Activated naive CD8-positive, alpha-beta T cell treated with anti-CD3 and anti-CD28 coated beads for 36 hours (primary cell): Measurements from ENCODE around the gene BRD9. TPM values are rescaled to one million over a fixed set of nuclear protein-coding genes. Genes with fewer than 3 reads are reported as not detected.
"Not testable (repeated sequence)": the region's sequence is repeated elsewhere in the genome, so short reads cannot be mapped to it uniquely, and the experiment has no call there.

Source experiments
- DNase-seq: peaks from one replicate; pipeline ENCODE4 v3.0.0; 2021
- H3K27ac Mint-ChIP-seq: one replicate; pipeline ENCODE4 v1.8.0; 2022; ENCODE audit warnings: mild to moderate bottlenecking, moderate library complexity, mixed read lengths
- H3K27me3 Mint-ChIP-seq: one replicate; pipeline ENCODE4 v1.8.0; 2022; ENCODE audit warnings: mild to moderate bottlenecking, mixed read lengths
- H3K36me3 Mint-ChIP-seq: one replicate; pipeline ENCODE4 v1.8.0; 2021; ENCODE audit warnings: mild to moderate bottlenecking, mixed read lengths
- H3K4me1 Mint-ChIP-seq: one replicate; pipeline ENCODE4 v1.8.0; 2021; ENCODE audit warnings: mixed read lengths
- H3K4me3 Mint-ChIP-seq: one replicate; pipeline ENCODE4 v1.8.0; 2022; ENCODE audit warnings: mild to moderate bottlenecking, moderate library complexity, mixed read lengths
- H3K9me3 Mint-ChIP-seq: one replicate; pipeline ENCODE4 v1.8.0; 2022; ENCODE audit warnings: mixed read lengths
- total RNA-seq, 2 experiments: library from RNA; stranded (reverse); gene quantifications; one replicate each; pipeline ENCODE4 v1.2.3, GENCODE V29; 2021

Gene BRD9
- total RNA-seq, 2 experiments from 2014 or later: 50.1 to 51.6 TPM

DNA sequence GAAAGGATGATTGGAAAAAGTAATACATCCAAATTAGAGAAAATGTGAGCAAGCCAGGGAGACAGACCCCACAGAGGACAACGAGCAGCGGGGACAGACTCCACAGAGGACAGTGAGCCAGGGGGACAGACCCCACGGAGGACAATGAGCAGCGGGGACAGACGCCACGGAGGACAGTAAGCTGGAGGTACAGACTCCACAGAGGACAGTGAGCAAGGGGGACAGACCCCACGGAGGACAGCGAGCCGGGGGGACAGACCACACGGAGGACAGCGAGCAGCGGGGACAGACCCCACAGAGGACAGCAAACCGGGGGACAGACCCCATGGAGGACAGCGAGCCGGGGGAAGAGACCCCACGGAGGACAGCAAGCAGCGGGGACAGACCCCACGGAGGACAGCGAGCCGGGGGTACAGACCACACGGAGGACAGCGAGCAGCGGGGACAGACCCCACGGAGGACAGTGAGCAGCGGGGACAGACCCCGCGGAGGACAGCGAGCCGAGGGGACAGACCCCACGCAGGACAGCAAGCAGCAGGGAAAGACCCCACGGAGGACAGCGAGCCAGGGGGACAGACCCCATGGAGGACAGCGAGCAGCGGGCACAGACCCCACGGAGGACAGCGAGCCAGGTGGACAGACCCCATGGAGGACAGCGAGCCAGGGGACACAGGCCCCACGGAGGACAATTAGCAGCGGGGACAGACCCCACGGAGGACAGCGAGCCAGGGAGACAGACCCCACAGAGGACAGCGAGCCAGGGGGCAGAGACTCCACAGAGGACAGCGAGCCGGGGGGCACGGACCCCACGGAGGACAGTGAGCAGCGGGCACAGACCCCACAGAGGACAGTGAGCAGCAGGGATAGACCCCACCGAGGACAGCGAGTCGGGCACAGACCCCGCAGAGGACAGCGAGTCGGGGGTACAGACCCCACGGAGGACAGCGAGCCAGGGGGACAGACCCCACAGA is 39.9 kb downstream of the BRD9 start:
- Mint-ChIP-seq H3K27me3 (peaks cover 17% of the 10 kb centered on the region), H3K9me3 (no peaks in the 10 kb centered on the region), H3K4me3 (no peak overlapping the region), H3K4me1 (no peaks in the 10 kb centered on the region), H3K27ac (no peak overlapping the region), H3K36me3 (no peaks in the 10 kb centered on the region)
- DNase-seq: no peak

DNA sequence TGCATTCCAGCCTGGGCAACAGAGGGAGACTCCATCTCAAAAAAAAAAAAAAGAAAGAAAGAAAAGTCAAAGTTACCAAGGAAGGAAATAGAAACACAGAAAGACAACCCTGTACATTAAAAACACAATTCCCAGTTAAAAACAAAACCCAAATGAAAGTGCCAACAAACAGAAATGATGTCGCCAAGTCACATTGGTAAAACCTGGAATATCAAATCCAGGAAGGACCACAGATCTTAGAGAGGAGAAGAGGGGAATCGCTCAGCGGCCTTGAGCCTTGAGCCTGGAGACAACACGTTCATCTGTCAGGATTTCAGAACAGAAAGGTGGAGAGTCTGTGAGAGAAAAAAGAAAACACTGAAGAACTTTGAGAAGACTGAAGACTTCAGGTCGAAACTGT is 40.6 kb downstream of the BRD9 start:
- no peaks in the 10 kb centered on the region for H3K36me3 Mint-ChIP-seq

DNA sequence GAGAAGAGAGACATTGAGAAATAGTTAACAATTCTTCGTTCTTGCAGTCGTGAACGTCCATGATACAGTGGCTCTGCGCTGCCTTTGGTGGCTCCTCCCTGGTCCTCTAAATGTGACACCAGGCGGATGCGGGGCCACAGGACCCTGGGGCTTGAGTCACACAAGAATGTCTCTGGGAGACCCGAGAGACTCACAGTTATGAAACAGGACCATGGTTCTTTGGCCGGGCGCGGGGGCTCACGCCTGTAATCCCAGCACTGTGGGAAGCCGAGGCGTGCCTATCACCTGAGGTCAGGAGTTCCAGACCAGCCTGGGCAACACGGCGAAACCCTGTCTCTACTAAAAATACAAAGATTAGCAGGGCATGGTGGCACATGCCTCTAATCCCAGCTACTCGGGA is 41.0 kb downstream of the BRD9 start:
- no peaks in the 10 kb centered on the region for H3K4me1 Mint-ChIP-seq
- H3K27me3 Mint-ChIP-seq: peaks cover 17% of the 10 kb centered on the region
- H3K9me3 Mint-ChIP-seq: no peaks in the 10 kb centered on the region
- no peak overlapping the region for H3K27ac Mint-ChIP-seq
- H3K36me3 Mint-ChIP-seq: no peaks in the 10 kb centered on the region
- no peak for DNase-seq
- no peak overlapping the region for H3K4me3 Mint-ChIP-seq

More for the DNA sequence above, 40.6 kb downstream of the BRD9 start:
- no peak overlapping the region for H3K4me3 Mint-ChIP-seq
- H3K27ac Mint-ChIP-seq: no peak overlapping the region
- H3K27me3 Mint-ChIP-seq: peaks cover 17% of the 10 kb centered on the region
- no peaks in the 10 kb centered on the region for H3K9me3 Mint-ChIP-seq
- no peaks in the 10 kb centered on the region for H3K4me1 Mint-ChIP-seq
- DNase-seq: no peak

DNA sequence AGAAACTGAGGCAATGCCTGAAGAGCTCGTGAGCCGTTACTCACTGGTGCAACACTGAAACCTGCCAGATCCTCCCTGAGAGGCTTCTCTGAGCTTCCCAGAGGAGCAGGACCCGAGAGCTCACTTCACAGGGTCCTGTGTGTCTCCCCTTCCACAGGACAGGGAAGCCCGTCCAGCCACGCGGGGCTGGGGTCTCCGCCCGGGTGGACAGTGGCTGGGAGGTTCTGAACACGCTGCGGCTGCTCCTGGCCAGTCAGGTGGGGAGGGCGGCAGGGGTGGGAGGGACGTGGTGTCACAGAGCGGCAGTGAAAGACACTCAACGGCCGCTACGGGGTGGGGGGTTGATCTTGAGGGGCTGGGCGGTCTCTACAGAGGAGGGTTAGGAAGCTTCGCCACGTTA is 41.5 kb downstream of the BRD9 start:
- no peak for DNase-seq
- no peak overlapping the region for H3K4me3 Mint-ChIP-seq
- no peaks in the 10 kb centered on the region for H3K36me3 Mint-ChIP-seq
- no peaks in the 10 kb centered on the region for H3K9me3 Mint-ChIP-seq
- H3K4me1 Mint-ChIP-seq: no peaks in the 10 kb centered on the region
- H3K27ac Mint-ChIP-seq: no peak overlapping the region
- peaks cover 17% of the 10 kb centered on the region for H3K27me3 Mint-ChIP-seq

DNA sequence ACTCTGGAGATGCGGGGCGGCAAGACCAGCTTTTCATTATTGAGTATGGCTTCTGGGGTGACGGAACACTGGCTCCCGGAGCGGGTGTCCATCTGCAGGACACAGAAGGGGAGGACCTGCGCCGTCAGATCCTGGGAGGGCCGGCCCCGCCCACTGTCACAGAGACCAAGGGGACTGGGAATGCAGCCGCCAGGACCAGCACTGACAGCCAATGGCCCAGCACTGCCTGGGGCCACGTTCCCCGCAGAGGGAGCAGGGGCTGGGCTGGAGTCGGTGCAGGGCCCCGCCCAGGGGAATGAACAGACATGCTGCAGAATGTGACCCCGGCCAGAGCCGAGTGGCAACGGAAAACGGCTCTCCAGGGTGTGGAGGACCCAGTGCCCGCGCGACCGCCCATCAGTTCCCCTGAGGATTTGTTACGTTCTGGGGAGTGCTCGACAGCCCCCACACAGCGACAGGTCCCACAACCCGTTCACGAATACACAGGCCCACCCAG is 42.0 kb downstream of the BRD9 start, which contains the start of gene ZDHHC11:
TSS of gene ZDHHC11 (minus strand) at position 476 of the 496 bp plus-strand sequence. CDS start at position 92, 384 bp downstream.
- no peak within 1 kb of the TSS for H3K4me3 Mint-ChIP-seq
- no peaks in the 10 kb centered on the region for H3K9me3 Mint-ChIP-seq
- H3K27ac Mint-ChIP-seq: no peak within 1 kb of the TSS
- no peaks in the 10 kb centered on the region for H3K4me1 Mint-ChIP-seq
- no peak for DNase-seq
- H3K36me3 Mint-ChIP-seq: no peaks in the 10 kb centered on the region
- peaks cover 17% of the 10 kb centered on the region for H3K27me3 Mint-ChIP-seq

DNA sequence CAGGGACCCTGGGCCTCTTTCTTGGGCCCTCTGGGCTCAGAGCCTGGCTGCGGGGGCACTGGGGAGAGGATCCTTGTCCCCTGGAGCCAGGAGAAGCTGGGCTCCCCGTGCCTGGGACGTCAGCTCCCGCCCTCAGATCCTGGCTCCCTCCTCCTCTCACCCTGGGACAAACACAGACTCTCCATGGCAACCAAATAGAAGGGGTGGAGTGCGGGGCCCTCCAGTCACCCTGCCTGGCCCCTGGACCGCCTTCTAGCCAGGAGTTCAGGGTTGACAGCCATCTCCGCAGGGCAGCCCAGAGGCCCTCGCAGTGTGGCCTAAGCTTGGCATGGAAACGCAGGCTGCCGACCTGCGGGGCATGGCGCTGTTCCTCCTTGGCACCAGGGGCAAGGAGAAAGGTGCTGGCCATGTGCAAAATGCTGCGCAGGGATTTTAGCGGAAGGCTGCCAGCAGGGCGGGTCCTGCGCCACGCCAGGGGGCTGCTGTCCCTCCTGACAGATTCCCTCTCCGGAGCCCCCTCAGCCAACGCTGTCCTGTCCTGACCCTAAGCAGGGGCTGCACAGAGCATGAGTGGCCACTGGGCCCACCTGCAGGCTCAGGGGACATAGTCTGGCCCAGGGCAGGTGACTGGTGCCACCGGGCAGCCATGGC is 42.8 kb downstream of the BRD9 start:
- DNase-seq: no peak
- Mint-ChIP-seq H3K4me3 (no peak overlapping the region), H3K9me3 (no peaks in the 10 kb centered on the region), H3K4me1 (no peaks in the 10 kb centered on the region), H3K27ac (no peak overlapping the region), H3K36me3 (no peaks in the 10 kb centered on the region), H3K27me3 (peaks cover 17% of the 10 kb centered on the region)

DNA sequence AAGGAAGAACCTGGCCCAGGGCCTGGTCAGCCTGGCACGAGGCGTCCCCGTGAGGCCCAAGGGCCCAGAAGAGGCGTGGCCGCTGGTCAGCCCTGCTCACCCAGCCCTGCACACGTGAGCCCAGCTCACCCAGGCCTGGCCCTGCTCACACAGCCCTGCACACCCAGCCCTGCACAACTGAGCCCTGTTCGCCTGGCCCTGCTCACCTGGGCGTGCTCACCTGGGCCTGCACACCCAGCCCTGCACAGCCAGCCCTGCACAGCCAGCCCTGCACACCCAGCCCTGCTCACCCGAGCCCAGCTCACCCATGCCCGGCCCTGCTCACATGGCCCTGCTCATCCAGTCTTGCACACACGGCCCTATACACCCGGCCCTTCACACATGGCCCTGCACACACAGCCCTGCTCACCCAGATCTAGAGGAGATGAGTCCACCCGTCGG is 43.9 kb downstream of the BRD9 start:
- H3K9me3 Mint-ChIP-seq: no peaks in the 10 kb centered on the region
- peaks cover 17% of the 10 kb centered on the region for H3K27me3 Mint-ChIP-seq
- H3K4me1 Mint-ChIP-seq: no peaks in the 10 kb centered on the region
- DNase-seq: no peak
- H3K36me3 Mint-ChIP-seq: no peaks in the 10 kb centered on the region
- no peak overlapping the region for H3K27ac Mint-ChIP-seq
- H3K4me3 Mint-ChIP-seq: no peak overlapping the region

DNA sequence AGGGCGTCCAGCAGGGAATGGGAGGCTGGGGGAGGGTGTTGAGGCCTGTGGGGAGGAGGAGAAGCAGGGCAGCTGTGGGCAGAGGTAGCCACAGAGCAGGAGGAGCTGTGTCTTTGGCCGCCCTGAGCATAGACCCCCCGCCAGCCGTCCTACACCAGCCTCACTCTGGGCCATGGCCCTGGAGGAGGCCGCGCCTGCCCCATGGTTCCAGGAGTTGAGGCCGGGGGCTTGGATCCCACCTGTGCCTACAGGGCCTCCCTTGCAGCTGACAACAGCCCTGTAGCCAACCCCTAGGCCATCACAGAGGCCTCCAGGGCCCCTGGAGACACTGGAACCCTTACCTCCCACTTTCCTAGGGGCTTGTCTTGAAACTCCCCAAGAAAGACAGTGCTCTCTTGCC is 44.9 kb downstream of the BRD9 start:
- H3K27me3 Mint-ChIP-seq: peaks cover 17% of the 10 kb centered on the region
- H3K4me3 Mint-ChIP-seq, H3K9me3 Mint-ChIP-seq, H3K36me3 Mint-ChIP-seq, H3K4me1 Mint-ChIP-seq, DNase-seq, H3K27ac Mint-ChIP-seq: not testable (repeated sequence)

DNA sequence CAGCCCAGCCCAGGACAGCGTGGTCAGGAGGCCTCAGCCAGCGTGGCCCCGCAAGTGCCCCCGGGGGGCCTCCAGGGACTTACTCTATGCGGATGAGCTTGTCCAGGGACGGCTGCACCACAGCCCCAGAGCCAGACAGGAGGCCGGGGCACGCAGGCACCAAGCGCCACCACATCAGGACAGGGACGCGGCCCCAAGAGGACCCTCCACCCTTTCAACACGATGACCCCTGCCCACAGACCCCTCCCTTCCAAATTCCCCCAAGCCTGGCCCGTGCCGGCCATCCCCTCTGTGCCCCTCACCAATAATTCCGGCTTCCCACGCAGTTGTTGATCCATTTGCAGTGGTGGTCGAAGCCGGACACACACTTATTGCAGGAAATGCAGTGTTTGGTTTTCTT is 45.4 kb downstream of the BRD9 start:
- H3K4me1 Mint-ChIP-seq, H3K9me3 Mint-ChIP-seq, H3K27ac Mint-ChIP-seq, DNase-seq, H3K36me3 Mint-ChIP-seq, H3K4me3 Mint-ChIP-seq: not testable (repeated sequence)
- peaks cover 15% of the 10 kb centered on the region for H3K27me3 Mint-ChIP-seq

DNA sequence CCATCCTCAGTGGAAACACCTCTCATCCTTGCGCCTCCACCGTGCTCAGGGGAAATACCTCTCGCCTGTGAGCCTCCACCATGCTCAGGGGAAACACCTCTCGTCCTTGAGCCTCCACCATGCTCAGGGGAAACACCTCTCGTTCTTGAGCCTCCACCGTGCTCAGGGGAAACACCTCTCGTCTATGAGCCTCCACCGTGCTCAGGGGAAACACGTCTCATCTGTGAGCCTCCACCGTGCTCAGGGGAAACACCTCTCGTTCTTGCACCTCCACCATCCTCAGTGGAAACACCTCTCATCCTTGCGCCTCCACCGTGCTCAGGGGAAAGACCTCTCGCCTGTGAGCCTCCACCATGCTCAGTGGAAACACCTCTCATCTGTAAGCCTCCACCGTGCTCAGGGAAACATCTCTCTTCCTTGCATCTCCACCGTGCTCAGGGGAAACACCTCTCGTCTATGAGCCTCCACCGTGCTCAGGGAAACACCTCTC is 46.0 kb downstream of the BRD9 start:
- H3K4me1 Mint-ChIP-seq, H3K36me3 Mint-ChIP-seq, H3K4me3 Mint-ChIP-seq, H3K27ac Mint-ChIP-seq, H3K27me3 Mint-ChIP-seq, H3K9me3 Mint-ChIP-seq: not testable (repeated sequence)
- DNase-seq: peak; percentile 37

DNA sequence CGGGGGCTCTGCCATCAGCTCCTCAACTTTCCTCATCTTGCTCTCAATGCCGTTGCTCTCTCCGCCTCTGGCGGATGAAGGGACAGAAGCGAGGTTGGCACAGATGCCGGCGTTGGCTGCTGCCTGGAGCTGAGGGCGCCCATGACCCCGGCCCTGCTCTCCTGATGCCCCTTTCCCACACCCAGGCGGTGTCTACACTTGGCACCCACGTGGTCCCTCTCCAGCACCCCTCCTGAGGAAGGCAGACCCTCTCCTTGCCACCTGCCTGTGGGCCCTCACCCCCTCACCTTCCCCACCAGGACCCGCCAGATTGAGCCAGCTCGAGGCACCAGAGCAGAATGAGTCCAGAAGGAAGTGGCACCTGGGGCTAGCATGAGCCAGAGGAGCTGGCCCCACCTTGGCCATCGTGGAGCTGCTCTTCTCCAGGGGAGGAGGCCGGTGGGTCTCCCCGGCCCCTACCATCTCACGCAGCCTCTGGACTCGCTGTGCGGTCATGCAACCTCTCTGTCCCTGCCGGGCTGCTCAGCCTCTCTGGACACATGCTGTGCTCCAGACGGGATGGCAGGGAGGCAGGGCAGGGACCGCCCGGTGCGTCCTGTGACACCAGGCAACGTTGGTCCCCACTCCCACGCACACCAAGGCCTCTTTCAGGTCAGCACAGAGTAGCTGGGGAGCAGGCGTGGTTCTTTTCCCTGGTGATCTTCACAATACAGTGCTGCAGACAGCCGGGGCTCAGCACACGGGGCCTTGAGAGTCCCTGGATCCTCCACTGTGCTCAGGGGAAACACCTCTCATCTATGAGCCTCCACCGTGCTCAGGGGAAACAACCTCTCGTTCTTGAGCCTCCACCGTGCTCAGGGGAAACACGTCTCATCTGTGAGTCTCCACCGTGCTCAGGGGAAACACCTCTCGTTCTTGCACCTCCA is 46.7 kb downstream of the BRD9 start:
- not testable (repeated sequence) for H3K27ac Mint-ChIP-seq

DNA sequence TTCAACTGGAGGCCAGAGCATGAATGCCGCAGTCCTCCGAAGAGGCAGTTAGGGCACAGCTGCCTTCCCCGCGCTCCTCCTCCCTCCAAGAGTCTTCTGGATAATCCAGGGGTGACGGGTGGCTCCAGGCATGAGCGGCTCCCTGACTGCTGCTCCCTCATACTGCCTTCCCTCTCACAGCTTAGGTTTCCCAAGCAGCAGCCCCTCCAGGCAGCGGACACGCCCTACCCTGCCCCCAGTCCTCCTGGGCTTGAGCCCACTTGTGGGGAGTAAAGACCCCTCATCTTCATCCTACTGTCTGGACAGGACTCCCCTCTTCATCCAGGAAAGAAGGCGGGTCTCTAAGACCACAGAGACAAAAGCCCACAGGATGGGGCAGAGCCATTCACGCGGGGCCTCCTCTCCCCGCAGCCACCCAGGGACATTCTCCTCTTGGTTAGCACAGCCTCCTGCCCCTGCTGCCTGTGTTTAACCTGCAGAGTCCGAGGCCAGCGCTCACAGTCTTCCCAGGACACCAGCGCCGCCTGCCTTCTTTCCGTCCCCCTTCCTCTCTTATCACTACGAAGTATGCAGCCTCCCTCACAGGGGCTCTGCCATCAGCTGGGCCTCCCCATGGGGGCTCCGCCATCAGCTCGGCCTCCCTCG is 47.4 kb downstream of the BRD9 start:
- not testable (repeated sequence) for H3K4me1 Mint-ChIP-seq, H3K9me3 Mint-ChIP-seq, H3K36me3 Mint-ChIP-seq, H3K4me3 Mint-ChIP-seq, DNase-seq, H3K27ac Mint-ChIP-seq, H3K27me3 Mint-ChIP-seq

More for the DNA sequence above, 46.7 kb downstream of the BRD9 start:
- not testable (repeated sequence) for H3K4me1 Mint-ChIP-seq, H3K4me3 Mint-ChIP-seq, DNase-seq, H3K36me3 Mint-ChIP-seq, H3K27me3 Mint-ChIP-seq, H3K9me3 Mint-ChIP-seq

DNA sequence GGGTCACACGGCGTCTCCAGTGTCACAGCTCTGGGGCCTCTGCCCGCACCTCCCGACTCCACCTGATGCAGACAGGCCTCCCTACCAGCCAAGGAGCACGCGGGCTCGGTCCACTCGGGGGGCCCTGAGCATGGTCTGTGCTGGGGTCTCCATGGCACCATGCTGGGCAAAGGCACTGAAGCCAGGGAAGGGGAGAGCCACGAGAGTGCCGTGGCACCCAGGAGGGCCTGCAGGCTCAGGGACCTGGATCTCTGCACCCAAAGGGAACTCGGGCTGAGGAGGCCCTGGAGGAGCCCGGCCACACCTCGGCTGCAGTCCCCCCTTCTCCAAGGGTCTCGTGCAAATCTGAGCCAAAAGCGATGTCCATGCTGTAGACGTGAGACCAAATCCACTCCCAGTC is 48.2 kb downstream of the BRD9 start:
- H3K4me1 Mint-ChIP-seq, H3K4me3 Mint-ChIP-seq, DNase-seq, H3K27ac Mint-ChIP-seq, H3K36me3 Mint-ChIP-seq, H3K9me3 Mint-ChIP-seq, H3K27me3 Mint-ChIP-seq: not testable (repeated sequence)

DNA sequence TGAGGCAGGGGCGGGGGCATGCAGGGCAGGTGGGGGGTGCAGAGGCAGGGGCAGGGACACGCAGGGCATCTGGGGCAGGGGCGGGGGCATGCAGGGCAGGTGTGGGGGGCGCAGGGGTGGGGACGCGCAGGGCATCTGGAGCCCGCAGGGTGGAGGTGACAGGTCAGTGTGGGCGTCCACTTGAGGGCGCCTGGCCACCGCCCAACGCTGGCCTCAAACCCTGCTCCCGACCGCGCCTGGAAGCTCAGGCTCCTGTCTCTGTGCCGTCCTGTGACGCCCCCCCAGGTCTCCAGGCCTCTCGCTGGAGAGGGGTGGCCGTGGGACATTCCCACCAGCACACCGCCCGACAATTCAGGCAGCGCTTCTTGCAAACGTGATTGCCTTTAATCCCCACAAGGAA is 48.7 kb downstream of the BRD9 start:
- H3K4me3 Mint-ChIP-seq, H3K4me1 Mint-ChIP-seq, DNase-seq, H3K27ac Mint-ChIP-seq, H3K9me3 Mint-ChIP-seq, H3K27me3 Mint-ChIP-seq, H3K36me3 Mint-ChIP-seq: not testable (repeated sequence)
